GM12865 (cell line): ENCODE data around the gene SAMD4A.

Source experiments
- DNase-seq: peaks from one replicate; pipeline ENCODE4 v3.0.0; 2010; ENCODE audit warnings: low read depth
- H3K4me3 ChIP-seq: 2 replicates; pipeline ENCODE4 v1.5.1; 2011; ENCODE audit warnings: mild to moderate bottlenecking, low read depth, low read length, control low read depth
- TF ChIP-seq, protein P1 (sequence below): IDR thresholded peaks from 2 replicates; pipeline ENCODE4 v1.5.1; 2011; ENCODE audit warnings: low read length, control low read depth, low read depth, inconsistent platforms; ENCODE audit not compliant: insufficient read depth; ENCODE audit errors: missing control alignments

SAMD4A gene

DNA sequence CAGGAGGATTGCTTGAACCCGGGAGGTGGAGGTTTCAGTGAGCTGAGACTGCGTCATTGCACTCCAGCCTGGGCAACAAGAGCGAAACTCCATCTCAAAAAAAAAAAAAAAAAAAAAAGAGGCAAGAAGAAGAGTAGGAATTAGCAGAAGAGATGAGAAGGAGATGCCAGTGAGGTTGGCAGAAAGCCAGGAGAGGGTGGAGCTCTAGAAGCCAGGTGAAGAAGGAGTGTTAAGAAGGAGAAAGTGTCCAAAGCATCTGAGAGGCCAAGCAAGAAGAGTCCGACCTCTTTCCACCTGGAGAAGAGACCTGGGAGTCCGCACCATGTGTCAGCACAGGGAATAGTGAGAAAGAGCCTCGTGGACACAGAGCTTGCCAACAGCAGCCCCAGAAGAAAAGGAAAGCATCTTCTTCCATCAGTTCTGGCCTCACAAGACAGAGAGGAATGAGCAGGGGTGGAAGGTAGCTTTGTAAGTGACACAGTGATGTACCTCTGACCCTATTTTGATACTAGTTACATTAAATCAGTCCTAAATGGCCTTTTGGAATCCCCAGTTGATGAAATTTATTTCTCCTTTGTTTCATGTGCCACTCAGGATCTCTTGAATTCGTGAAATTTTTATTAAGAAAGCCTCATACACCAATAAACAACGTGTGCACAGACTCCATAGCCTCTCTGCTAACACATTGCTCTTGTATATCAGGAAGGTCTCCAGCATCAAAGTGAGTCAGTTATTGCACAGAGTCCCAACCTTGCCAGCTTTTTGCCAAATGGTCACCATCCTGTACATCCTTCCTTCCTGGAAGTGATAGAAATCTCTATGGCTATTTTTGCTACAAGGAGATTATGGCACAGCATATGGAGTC, 70.6 kb downstream of the SAMD4A start:
- TF ChIP-seq, protein P1, sequence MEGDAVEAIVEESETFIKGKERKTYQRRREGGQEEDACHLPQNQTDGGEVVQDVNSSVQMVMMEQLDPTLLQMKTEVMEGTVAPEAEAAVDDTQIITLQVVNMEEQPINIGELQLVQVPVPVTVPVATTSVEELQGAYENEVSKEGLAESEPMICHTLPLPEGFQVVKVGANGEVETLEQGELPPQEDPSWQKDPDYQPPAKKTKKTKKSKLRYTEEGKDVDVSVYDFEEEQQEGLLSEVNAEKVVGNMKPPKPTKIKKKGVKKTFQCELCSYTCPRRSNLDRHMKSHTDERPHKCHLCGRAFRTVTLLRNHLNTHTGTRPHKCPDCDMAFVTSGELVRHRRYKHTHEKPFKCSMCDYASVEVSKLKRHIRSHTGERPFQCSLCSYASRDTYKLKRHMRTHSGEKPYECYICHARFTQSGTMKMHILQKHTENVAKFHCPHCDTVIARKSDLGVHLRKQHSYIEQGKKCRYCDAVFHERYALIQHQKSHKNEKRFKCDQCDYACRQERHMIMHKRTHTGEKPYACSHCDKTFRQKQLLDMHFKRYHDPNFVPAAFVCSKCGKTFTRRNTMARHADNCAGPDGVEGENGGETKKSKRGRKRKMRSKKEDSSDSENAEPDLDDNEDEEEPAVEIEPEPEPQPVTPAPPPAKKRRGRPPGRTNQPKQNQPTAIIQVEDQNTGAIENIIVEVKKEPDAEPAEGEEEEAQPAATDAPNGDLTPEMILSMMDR: no peak
- no peak for DNase-seq

DNA sequence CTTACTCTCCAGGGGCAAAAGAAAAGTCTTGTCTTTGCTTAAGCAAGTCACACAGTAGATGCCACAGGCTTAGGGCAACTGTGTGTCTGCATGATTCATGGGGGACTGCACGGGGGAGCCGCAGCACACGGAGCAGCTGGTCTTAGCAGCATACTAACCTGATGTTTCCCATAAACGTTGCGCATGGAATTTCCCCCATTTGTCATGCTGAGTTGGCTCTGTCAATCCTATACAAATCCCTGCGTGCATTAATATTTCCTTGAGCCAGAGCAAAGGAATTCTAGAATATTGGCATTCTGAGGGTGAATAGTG, 71.2 kb downstream of the SAMD4A start:
- no peak overlapping the region for H3K4me3 ChIP-seq
- DNase-seq: no peak
- TF ChIP-seq, protein P1: no peak

More for the DNA sequence above, 70.6 kb downstream of the SAMD4A start:
- H3K4me3 ChIP-seq: no peak overlapping the region

DNA sequence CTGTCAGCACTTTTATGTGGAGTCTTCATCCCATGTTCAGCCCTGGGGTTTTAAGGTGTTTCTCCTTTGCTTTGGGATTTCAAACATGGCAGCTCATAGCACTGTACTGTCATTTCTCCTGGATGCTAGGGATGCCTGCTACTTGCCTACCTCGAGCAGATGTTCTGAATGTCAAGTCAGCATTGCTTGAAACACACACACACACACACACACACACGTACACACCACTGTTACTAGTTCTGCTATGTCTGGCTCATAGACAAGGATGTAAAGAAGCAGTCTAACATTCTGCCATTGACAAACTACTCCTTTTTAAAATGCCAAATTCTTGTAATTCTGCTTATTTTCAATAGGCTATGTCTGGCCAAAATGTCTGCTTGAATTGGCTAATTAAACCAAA, 72.7 kb downstream of the SAMD4A start:
- DNase-seq: no peak
- TF ChIP-seq, protein P1: no peak

DNA sequence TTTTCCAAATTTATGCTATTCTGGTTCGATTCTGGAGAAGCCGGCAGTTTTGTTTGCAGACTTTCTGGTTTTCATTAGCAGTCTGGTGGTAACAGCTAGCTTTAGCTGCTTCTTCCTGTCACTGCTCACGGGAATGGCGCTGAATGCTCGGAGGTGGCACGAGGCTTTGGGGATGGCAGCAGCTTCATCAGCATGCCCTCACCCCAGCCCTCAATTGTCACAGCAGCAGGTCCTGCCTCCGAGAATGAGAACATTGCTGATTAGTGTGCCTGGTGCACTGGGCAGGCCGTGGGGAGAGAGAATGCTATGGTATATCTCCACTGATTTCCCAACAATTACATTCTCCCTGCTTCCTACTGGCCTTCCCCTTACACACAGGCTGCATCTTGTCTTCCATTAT, 73.6 kb downstream of the SAMD4A start:
- no peak overlapping the region for H3K4me3 ChIP-seq
- DNase-seq: no peak
- TF ChIP-seq, protein P1: no peak

More for the DNA sequence above, 72.7 kb downstream of the SAMD4A start:
- no peak overlapping the region for H3K4me3 ChIP-seq

DNA sequence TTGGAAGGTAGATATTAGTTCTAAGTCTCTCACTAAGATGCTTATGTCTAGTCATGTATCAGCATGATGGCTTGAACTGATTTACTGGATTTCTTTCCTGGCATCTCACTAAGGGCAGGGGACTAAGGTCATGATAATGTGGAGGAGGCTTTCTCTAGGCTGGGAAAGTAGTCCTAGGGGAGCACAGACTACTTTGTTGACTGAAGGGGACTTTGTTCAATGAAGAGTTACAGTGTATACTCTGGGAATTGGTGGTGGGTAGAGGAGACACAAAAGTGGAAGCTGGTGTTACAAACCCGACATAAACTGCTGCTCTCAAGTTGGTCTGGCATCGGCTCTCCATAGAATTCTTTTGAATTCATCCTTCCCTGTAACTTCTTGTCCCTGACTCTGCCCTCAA, 75.2 kb downstream of the SAMD4A start:
- DNase-seq: no peak
- no peak overlapping the region for H3K4me3 ChIP-seq
- TF ChIP-seq, protein P1: no peak

DNA sequence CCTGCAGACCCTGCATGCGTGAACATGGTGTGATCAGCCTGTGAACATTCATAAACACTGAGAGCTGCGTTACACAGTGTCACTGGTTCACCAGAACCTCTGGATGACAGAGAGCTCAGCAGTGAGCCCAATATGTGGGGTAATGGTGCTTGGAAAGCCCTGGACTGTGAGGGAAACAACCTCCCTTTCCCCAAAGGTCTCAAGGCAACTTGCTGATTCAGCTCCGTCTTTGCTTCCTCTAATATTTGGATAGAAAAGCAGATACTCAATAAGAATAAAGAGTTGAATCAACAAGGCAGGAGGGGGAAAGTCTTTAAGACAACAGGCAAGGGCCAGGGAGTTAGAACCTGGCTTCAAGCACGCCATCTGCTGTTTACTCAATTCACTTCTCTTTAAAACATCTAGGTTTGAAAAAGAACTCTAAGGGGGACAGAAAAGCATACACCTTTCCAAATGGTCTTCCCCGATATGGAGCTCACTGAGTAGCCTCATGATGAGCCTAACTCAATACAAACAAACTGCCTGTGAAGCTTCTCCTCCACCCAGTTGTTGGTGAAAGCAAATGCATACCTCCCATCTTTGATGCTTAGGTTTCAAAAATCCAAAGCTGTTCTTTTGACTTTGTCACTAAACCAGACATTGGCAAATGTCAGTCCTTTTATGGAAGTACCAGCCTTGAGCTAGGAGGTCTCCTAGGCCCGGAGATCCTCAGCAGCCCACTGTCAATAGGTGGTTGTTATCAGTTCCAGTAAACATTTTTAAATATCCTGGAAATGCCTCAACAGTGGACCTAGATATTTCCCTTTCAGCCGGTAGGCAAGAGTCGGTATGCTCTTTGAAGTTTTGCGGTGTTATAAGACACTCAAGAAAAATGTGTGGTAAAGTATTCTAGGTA, 76.1 kb downstream of the SAMD4A start:
- TF ChIP-seq, protein P1: peak; percentile 36
- no peak overlapping the region for H3K4me3 ChIP-seq
- DNase-seq: peak; percentile 45
